DMS79 (cell line): ENCODE results near the gene AZU1.
"Not testable (repeated sequence)": the region's sequence is repeated elsewhere in the genome, so short reads cannot be mapped to it uniquely, and the experiment has no call there.

Source experiments
- DNase-seq: peaks from one replicate; lab custom pipeline; 2025; lab: John Stamatoyannopoulos, UW

Gene AZU1

GRCh38 chr19:829129-829758 lies 1.6 kb downstream of the AZU1 start:
- DNase-seq = no peak

GRCh38 chr19:831407-832369 lies 4.1 kb downstream of the AZU1 start:
- DNase-seq = no peak

- DNase-seq = no peak
Observed at GRCh38 chr19:834216-834615, 6.6 kb downstream of the AZU1 start.

GRCh38 chr19:835210-835810 lies 7.7 kb downstream of the AZU1 start:
- DNase-seq = no peak

GRCh38 chr19:840519-841206 lies 13.0 kb downstream of the AZU1 start, which contains the start of gene PRTN3:
TSS of gene PRTN3 (plus strand) at chr19:840999. CDS start at chr19:841009, 10 bp downstream.
- no peak for DNase-seq

DNA sequence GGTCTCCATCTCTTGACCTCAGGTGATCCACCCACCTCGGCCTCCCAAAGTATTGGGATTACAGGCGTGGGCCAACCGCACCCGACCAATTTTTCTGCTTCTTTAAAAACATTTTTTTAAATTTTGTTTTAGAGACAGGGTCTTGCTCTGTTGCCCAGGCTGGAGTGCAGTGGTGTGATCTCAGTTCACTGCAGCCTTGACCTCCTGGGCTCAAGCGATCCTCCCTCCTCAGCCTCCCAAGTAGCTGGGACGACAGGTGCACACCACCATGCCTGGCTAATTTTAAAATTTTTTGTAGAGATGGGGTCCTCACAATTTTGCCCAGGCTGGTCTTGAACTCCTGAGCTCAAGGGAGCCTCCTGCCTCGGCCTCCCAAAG lies 15.2 kb downstream of the AZU1 start:
- DNase-seq = not testable (repeated sequence)

DNA sequence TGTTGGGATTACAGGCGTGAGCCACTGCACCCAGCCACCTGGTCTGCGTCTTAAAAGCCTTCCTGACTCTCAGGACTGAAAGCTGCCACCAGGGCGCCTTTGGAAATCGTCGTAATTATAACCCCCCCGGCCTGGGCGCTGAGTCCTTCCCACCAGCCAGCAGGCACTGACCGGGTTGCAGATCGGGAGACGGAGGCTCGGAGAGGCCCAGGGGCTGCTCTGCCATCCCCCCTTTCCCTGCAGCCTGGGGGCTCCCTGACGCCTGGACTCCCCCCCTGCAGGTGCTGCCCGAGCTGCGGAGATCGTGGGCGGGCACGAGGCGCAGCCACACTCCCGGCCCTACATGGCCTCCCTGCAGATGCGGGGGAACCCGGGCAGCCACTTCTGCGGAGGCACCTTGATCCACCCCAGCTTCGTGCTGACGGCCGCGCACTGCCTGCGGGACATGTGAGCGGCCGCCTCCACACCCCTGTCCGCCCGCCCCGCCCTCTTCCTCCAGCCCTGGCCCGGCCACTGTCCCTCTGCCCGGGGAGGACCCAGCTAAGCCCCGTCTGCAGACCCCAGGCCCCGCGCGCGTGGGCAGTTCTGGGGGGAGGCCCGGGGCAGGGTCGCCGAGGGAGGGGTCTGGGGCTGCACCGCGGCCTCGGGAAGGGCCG lies 15.7 kb downstream of the AZU1 start:
- no peak for DNase-seq

DNA sequence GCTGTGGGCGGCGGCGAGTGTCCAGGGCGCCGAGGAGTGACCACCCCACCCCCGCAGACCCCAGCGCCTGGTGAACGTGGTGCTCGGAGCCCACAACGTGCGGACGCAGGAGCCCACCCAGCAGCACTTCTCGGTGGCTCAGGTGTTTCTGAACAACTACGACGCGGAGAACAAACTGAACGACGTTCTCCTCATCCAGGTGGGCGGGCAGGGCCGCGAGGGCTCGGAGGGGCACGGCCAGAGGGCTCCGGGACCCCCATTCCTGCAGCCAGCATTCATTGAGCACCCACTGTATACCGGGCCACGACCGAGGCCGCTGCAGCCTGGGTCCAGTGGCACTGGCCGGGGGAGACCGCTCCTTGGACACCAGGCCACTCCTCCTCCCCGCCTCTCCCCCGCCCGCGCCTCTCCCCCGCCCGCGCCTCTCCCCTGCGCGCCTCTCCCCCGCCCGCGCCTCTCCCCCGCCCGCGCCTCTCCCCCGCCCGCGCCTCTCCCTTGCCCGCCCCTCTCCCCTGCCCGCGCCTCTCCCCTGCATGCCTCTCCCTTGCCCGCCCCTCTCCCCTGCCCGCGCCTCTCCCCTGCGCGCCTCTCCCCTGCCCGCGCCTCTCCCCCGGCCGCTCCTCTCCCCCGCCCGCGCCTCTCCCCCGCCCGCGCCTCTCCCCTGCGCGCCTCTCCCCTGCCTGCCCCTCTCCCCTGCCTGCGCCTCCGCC lies 16.4 kb downstream of the AZU1 start:
- DNase-seq = no peak

DNA sequence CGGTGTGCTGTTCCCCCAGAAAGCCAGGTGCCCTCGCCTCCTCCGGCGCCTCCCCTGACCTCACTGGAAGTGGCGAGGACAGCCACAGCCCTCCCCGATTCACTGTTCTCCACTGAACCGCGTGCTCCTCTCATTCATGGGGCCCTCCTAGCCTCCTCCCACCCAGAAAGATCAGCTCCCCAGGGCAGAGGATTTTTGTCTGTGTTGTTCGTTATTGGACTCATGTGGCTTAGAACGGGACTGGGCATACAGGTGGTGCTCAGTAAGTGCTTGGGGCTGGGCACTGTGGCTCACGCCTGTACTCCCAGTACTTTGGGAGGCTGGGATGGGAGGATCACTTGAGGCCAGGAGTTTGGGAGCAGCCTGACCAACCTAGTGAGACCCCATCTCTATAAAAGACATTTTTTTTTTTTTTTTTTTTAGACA lies 16.9 kb downstream of the AZU1 start:
- no peak for DNase-seq

DNA sequence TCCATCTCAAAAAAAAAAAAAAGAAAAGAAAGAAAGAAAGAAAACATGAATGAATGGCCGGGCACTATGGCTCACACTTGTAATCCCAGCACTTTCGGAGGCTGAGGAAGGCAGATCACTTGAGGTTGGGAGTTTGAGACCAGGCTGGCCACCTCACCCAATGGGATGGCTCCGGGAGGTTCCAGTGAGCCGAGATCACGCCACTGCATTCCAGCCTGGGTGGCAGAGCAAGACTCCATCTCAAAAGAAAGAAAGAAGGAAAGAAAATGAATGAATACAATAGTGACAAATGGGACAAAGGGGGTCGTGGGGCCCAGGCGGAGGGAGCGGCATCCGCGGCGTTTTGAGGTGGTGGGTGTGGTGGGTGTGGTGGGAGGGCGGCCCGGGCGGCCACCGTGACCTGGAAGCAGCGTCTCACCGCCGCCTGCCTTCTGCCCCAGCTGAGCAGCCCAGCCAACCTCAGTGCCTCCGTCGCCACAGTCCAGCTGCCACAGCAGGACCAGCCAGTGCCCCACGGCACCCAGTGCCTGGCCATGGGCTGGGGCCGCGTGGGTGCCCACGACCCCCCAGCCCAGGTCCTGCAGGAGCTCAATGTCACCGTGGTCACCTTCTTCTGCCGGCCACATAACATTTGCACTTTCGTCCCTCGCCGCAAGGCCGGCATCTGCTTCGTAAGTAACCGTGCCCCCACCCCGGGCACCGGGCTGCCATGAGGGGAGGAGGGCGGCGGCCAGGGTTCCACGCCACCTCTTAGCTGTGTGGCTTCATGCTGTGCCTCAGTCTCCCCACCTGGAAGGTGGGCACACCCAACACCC lies 18.3 kb downstream of the AZU1 start:
- DNase-seq = no peak

DNA sequence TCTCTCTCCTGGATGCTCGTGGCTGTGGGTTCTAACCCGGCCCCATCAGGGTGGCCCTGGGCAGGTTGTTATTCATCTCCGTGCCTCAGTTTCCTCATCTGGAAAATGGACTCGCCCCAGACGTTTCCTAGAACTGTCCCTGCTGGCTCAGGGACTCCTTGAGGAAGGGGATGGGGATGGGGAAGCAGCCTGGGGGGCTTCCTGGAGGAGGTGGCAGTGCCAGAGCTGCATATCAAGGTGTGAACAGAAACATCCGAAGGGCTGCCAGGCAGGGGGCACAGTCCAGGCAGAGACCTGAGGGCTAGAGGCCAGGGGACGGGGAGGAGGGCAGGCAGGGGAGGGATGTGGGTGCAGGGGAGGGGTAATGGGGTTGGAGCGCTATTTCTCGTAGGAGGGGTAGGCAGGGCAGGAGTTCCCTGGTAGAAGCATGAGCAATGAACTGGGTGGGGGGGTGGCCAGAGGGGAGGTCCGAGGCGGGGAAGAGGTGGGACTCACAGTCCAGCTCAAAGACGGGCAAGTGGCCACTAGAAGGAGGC lies 20.8 kb downstream of the AZU1 start:
- DNase-seq = no peak

DNA sequence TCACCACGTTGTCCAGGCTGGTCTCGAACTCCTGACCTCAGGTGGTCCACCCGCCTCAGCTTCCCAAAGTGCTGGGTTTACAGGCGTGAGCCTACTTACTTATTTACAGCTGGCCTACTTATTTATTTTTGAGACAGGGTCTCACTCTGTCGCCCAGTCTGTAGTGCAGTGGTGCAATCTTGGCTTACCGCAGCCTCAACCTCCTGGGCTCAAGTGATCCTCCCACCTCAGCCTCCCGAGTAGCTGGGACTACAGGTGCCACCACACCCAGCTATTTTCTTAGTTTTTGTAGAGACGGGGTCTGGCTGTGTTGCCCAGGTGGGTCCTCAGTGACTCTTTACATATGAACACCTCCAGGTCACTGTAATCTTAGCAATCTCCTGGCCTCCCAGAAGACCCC lies 21.6 kb downstream of the AZU1 start:
- DNase-seq = not testable (repeated sequence)

GRCh38 chr19:850221-850978 lies 22.8 kb downstream of the AZU1 start:
- no peak for DNase-seq

DNA sequence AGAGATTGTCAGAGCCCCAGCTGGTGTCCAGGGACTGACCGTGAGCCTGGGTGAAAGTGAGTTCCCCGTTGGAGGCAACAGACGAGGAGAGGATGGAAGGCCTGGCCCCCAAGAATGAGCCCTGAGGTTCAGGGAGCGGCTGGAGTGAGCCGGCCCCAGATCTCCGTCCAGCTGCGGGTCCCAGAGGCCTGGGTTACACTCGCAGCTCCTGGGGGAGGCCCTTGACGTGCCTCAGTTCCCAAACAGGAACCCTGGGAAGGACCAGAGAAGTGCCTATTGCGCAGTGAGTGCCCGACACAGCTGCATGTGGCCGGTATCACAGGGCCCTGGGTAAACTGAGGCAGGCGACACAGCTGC lies 23.3 kb downstream of the AZU1 start:
- no peak for DNase-seq

DNA sequence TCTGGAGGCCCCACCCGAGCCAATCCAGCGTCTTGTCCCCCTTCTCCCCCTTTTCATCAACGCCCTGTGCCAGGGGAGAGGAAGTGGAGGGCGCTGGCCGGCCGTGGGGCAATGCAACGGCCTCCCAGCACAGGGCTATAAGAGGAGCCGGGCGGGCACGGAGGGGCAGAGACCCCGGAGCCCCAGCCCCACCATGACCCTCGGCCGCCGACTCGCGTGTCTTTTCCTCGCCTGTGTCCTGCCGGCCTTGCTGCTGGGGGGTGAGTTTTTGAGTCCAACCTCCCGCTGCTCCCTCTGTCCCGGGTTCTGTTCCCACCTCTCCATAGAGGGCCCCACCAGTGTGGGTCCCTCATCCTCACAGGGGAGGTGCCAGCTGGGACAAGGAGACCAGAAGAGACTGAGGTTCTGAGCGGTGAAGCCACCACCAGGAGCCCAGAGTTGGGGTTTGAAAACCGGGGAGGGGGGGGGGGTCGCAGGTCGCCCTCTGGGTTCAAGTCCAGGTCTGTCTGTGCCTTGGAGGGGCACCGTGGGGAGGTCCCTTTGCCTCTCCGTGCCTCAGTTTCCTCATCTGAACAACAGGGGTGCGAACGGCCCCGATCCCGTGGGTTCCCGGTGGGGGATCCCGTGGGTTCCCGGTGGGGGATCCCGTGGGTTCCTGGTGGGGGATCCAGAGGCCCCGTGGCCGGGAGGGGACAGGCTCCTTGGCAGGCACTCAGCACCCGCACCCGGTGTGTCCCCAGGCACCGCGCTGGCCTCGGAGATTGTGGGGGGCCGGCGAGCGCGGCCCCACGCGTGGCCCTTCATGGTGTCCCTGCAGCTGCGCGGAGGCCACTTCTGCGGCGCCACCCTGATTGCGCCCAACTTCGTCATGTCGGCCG lies 24.7 kb downstream of the AZU1 start, which contains the start of gene ELANE:
TSS of gene ELANE (plus strand) at position 168 of the 878 bp plus-strand sequence. CDS start at position 194, 26 bp downstream.
- no peak for DNase-seq

GRCh38 chr19:853014-853585 lies 25.5 kb downstream of the AZU1 start:
- DNase-seq = no peak

- DNase-seq = not testable (repeated sequence)
Observed at GRCh38 chr19:853614-854220, 26.1 kb downstream of the AZU1 start.
